Vagina (tissue), 2 donors: ENCODE data around the gene ST3GAL5. TPM values are rescaled to one million over a fixed set of nuclear protein-coding genes. Genes with fewer than 3 reads are reported as not detected.
A peak's percentile ranks its signal among the peaks of the same experiment; 100 is the strongest.

Experiments
- DNase-seq, 2 donors: peaks; one replicate each; pipeline ENCODE4 v3.0.0-alpha.2; 2017; ENCODE audit errors: extremely low spot score in 2 of 2
- H3K27ac ChIP-seq: fragments of 200-600 bp; sonication (generic); one replicate; pipeline ENCODE4 v1.5.1; 2019
- H3K27me3 ChIP-seq: fragments of 200-600 bp; sonication (generic); one replicate; pipeline ENCODE4 v1.5.1; 2019
- H3K36me3 ChIP-seq, 2 donors: fragments of 200-600 bp; sonication (generic); one replicate each; pipeline ENCODE4 v1.5.1; 2017 to 2019
- H3K4me1 ChIP-seq: fragments of 200-600 bp; sonication (generic); one replicate; pipeline ENCODE4 v1.5.1; 2019
- H3K4me3 ChIP-seq, 2 donors: fragments of 200-600 bp; sonication (generic); 1 replicate in 1 of 2; 2 replicates in 1 of 2; pipeline ENCODE4 v1.5.1; 2016 to 2019
- H3K9me3 ChIP-seq: fragments of 200-600 bp; sonication (generic); one replicate; pipeline ENCODE4 v1.5.1; 2019
- POLR2A ChIP-seq, 2 donors: fragments of 450-650 bp; IDR thresholded peaks; one replicate each; pipeline ENCODE4 v1.6.1; 2017; ENCODE audit warnings: antibody characterized with exemption in 2 of 2, mild to moderate bottlenecking in 2 of 2, moderate library complexity in 2 of 2
- POLR2AphosphoS5 ChIP-seq, 2 donors: sonication (generic); formaldehyde crosslinking; IDR thresholded peaks; one replicate each; pipeline ENCODE4 v1.9.0; 2017; ENCODE audit warnings: antibody characterized with exemption in 2 of 2, mild to moderate bottlenecking in 2 of 2, low read depth in 1 of 2; ENCODE audit not compliant: insufficient read depth in 1 of 2
- intact Hi-C: fragments of 100-400 bp; cut with DNase I; formaldehyde crosslinking; loops from one replicate; pipeline ENCODE4 v1.15.1; 2023
- total RNA-seq: library from RNA; depleted of rRNA; stranded (reverse); fragments of >200 nt; gene quantifications from one replicate; pipeline ENCODE4 v1.2.3, GENCODE V29; 2016
- TF ChIP-seq, protein P1 (sequence below), 3 experiments: fragments of 450-650 bp in 2 of 3; fragments of 200-600 bp in 1 of 3; sonication (generic) in 1 of 3; IDR thresholded peaks; one replicate each; pipeline ENCODE4 v1.5.1; 2017 to 2019; ENCODE audit warnings: antibody characterized with exemption in 3 of 3, mild to moderate bottlenecking in 2 of 3, moderate library complexity in 2 of 3

ST3GAL5 gene
- total RNA-seq, 1 donor from 2014 or later: 16.2 TPM

DNA sequence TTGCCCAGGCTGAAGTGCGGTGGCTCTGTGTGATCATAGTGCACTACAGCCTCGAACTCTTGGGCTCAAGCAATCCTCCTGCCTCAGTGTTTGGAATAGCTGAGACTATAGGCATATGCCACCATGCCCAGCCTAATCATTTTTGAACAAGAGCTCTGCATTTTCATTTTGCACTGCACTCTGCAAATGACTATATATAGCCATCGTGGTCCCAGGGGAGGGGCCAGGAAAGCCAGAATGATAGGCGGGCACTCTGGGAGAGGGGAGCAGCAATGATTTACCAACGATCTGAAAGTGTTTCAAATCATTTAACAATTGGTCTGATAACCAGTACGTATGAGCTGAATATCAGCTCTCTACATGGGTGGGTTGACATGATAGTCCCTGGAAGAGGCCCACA, 22.3 kb upstream of the ST3GAL5 start:
- H3K9me3 ChIP-seq: no peaks in the 10 kb centered on the region
- H3K27me3 ChIP-seq: no peaks in the 10 kb centered on the region
- intact Hi-C loops: no loop called here
- H3K36me3 ChIP-seq: no peaks in the 10 kb centered on the region
- TF ChIP-seq POLR2A (IDR thresholded peaks at IDR 0.05) (no peak), POLR2AphosphoS5 (IDR thresholded peaks at IDR 0.05; ENCODE audit: insufficient read depth in 1 of 2, low read depth in 1 of 2) (no peak)
- TF ChIP-seq, protein P1, sequence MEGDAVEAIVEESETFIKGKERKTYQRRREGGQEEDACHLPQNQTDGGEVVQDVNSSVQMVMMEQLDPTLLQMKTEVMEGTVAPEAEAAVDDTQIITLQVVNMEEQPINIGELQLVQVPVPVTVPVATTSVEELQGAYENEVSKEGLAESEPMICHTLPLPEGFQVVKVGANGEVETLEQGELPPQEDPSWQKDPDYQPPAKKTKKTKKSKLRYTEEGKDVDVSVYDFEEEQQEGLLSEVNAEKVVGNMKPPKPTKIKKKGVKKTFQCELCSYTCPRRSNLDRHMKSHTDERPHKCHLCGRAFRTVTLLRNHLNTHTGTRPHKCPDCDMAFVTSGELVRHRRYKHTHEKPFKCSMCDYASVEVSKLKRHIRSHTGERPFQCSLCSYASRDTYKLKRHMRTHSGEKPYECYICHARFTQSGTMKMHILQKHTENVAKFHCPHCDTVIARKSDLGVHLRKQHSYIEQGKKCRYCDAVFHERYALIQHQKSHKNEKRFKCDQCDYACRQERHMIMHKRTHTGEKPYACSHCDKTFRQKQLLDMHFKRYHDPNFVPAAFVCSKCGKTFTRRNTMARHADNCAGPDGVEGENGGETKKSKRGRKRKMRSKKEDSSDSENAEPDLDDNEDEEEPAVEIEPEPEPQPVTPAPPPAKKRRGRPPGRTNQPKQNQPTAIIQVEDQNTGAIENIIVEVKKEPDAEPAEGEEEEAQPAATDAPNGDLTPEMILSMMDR (IDR thresholded peaks at IDR 0.05): no peak
- peaks cover 22% of the 10 kb centered on the region for H3K4me1 ChIP-seq
- no peak overlapping the region for H3K4me3 ChIP-seq
- DNase-seq: no peak
- H3K27ac ChIP-seq: peak overlapping the region; percentile 54

DNA sequence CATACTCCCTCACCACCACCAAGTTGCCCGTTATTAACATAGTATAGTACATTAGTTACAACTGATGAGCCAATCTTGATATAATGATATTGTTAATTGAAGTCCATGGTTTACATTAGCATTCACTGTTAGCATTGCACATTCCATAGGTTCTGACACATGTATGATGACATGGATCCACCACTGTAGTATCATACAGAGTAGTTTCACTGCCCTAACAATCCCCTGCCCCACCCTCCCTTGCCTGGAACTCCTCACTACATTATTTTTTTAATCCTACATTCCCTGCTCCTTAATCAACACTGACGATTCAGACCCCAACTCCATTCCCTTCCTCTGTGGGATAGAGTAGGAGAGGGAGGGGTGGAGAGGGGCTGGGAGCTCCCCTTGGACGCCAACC, 20.2 kb upstream of the ST3GAL5 start:
- H3K27me3 ChIP-seq: no peaks in the 10 kb centered on the region
- TF ChIP-seq, protein P1 (IDR thresholded peaks at IDR 0.05): no peak
- TF ChIP-seq POLR2A (IDR thresholded peaks at IDR 0.05): no peak
- no peak for TF ChIP-seq POLR2AphosphoS5 (IDR thresholded peaks at IDR 0.05; ENCODE audit: insufficient read depth in 1 of 2, low read depth in 1 of 2)
- peaks cover 21% of the 10 kb centered on the region for H3K4me1 ChIP-seq
- H3K27ac ChIP-seq: no peak overlapping the region
- intact Hi-C loops: no loop called here
- no peaks in the 10 kb centered on the region for H3K36me3 ChIP-seq
- H3K4me3 ChIP-seq: no peak overlapping the region
- no peaks in the 10 kb centered on the region for H3K9me3 ChIP-seq
- DNase-seq: no peak

DNA sequence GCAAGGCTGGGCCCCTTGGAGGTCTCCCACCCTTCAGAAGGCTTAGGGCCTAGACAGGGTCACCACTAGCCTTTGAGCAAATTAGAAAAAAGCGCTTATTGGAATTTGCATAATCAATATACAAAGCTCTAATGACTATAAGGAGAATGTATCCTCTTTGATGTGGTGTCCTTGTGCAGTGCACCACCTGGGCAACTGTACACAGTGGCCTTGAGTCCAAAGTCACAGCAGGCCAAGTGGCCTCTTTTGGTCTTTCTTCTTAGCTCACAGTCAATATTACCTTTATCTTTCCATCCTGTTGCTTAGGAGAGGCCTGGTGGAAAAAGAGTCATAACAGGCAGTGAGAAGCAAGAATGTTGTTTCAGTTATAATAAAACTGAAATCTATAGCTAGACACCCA, 19.7 kb upstream of the ST3GAL5 start:
- no peaks in the 10 kb centered on the region for H3K36me3 ChIP-seq
- TF ChIP-seq, protein P1 (IDR thresholded peaks at IDR 0.05): no peak
- no peak for TF ChIP-seq POLR2AphosphoS5 (IDR thresholded peaks at IDR 0.05; ENCODE audit: insufficient read depth in 1 of 2, low read depth in 1 of 2)
- no peaks in the 10 kb centered on the region for H3K27me3 ChIP-seq
- H3K4me1 ChIP-seq: peaks cover 21% of the 10 kb centered on the region
- no peak for DNase-seq
- H3K4me3 ChIP-seq: no peak overlapping the region
- H3K27ac ChIP-seq: no peak overlapping the region
- intact Hi-C loops: no loop called here
- no peaks in the 10 kb centered on the region for H3K9me3 ChIP-seq

GRCh38 chr2:85907671-85908157, 18.9 kb upstream of the ST3GAL5 start:
- Histone ChIP-seq H3K27ac (no peak overlapping the region), H3K27me3 (no peaks in the 10 kb centered on the region), H3K9me3 (no peaks in the 10 kb centered on the region), H3K4me1 (peaks cover 21% of the 10 kb centered on the region), H3K4me3 (no peak overlapping the region), H3K36me3 (no peaks in the 10 kb centered on the region)
- intact Hi-C loops: no loop called here
- TF ChIP-seq, protein P1 (IDR thresholded peaks at IDR 0.05): no peak
- TF ChIP-seq POLR2A (IDR thresholded peaks at IDR 0.05) (no peak), POLR2AphosphoS5 (IDR thresholded peaks at IDR 0.05; ENCODE audit: insufficient read depth in 1 of 2, low read depth in 1 of 2) (no peak)
- no peak for DNase-seq

- TF ChIP-seq POLR2AphosphoS5 (IDR thresholded peaks at IDR 0.05; ENCODE audit: insufficient read depth in 1 of 2, low read depth in 1 of 2) (no peak), POLR2A (IDR thresholded peaks at IDR 0.05) (no peak)
- TF ChIP-seq, protein P1 (IDR thresholded peaks at IDR 0.05): no peak
Measured at GRCh38 chr2:85906748-85907147, 18.0 kb upstream of the ST3GAL5 start.

More at GRCh38 chr2:85906748-85907147, 18.0 kb upstream of the ST3GAL5 start:
- Histone ChIP-seq H3K4me1 (peaks cover 17% of the 10 kb centered on the region), H3K9me3 (no peaks in the 10 kb centered on the region), H3K4me3 (no peak overlapping the region), H3K27ac (no peak overlapping the region), H3K36me3 (no peaks in the 10 kb centered on the region), H3K27me3 (no peaks in the 10 kb centered on the region)
- intact Hi-C loops: no loop called here
- no peak for DNase-seq
